SK-N-SH (cell line): ENCODE measurements around the gene SPATA2. TPM values are rescaled to one million over a fixed set of nuclear protein-coding genes. Genes with fewer than 3 reads are reported as not detected.

Experiments used
- CTCF ChIA-PET: fragments of 300-600, 350-600 bp; formaldehyde crosslinking; extraction: SDS; loops from one replicate; lab custom pipeline; 2021; lab: Yijun Ruan, JAX
- POLR2A ChIA-PET: fragments of 350-600 bp; sonication (Branson Sonifier 250); formaldehyde crosslinking; extraction: SDS; loops from one replicate; lab custom pipeline; 2020; ENCODE audit warnings: antibody characterized with exemption, inconsistent platforms; lab: Yijun Ruan, JAX
- DNase-seq: peaks from one replicate; pipeline ENCODE4 v3.0.0; 2012
- H2AFZ ChIP-seq: fragments of 200-600 bp; sonication (generic); 2 replicates; pipeline ENCODE4 v1.8.1; 2016; ENCODE audit warnings: antibody characterized with exemption, mild to moderate bottlenecking, low read depth
- H3F3A ChIP-seq: fragments of 200-600 bp; sonication (generic); replicated peaks from 2 replicates; pipeline ENCODE3; 2016; ENCODE audit warnings: antibody characterized with exemption, mild to moderate bottlenecking; ENCODE audit not compliant: insufficient read depth
- H3K27ac ChIP-seq, 2 experiments: fragments of 200-500 bp in 1 of 2; fragments of 200-600 bp in 1 of 2; sonication (Bioruptor generic) in 1 of 2; sonication (generic), shearing (Covaris generic) in 1 of 2; 2 replicates each; pipeline versions ENCODE4 v1.5.1 to v1.6.1; 2014 to 2016; ENCODE audit warnings: low read depth in 2 of 2, inconsistent platforms in 1 of 2, low read length in 1 of 2, mild to moderate bottlenecking in 1 of 2, mixed read lengths in 1 of 2
- H3K27me3 ChIP-seq: fragments of 200-600 bp; sonication (generic), shearing (Covaris generic); 2 replicates; pipeline ENCODE4 v1.6.1; 2016; ENCODE audit warnings: mixed run types; ENCODE audit not compliant: insufficient read depth
- H3K36me3 ChIP-seq, 2 experiments: fragments of 200-500 bp in 1 of 2; fragments of 200-600 bp in 1 of 2; sonication (Bioruptor generic) in 1 of 2; sonication (generic) in 1 of 2; replicated peaks in 1 of 2; 2 replicates each; pipeline versions ENCODE3 to v1.5.1; 2014 to 2016; ENCODE audit warnings: low read length in 1 of 2, mild to moderate bottlenecking in 1 of 2; ENCODE audit not compliant: insufficient read depth in 2 of 2, control insufficient read depth in 1 of 2
- H3K4me1 ChIP-seq, 2 experiments: fragments of 200-500 bp in 1 of 2; fragments of 200-600 bp in 1 of 2; sonication (Bioruptor generic) in 1 of 2; sonication (generic), shearing (Covaris generic) in 1 of 2; 2 replicates each; pipeline versions ENCODE4 v1.5.1 to v1.6.1; 2014 to 2016; ENCODE audit warnings: low read depth in 1 of 2, low read length in 1 of 2, mixed run types in 1 of 2; ENCODE audit not compliant: insufficient read depth in 2 of 2, control insufficient read depth in 1 of 2
- H3K4me2 ChIP-seq: fragments of 200-600 bp; sonication (generic), shearing (Covaris generic); 2 replicates; pipeline ENCODE4 v1.6.1; 2017; ENCODE audit warnings: mixed run types
- H3K4me3 ChIP-seq, 2 experiments: fragments of 200-500 bp in 1 of 2; fragments of 200-600 bp in 1 of 2; sonication (Bioruptor generic) in 1 of 2; sonication (generic), shearing (Covaris generic) in 1 of 2; 2 replicates each; pipeline versions ENCODE4 v1.5.1 to v1.8.1; 2014 to 2016; ENCODE audit warnings: low read depth in 2 of 2, inconsistent platforms in 1 of 2, low read length in 1 of 2, mild to moderate bottlenecking in 1 of 2, mixed read lengths in 1 of 2, moderate library complexity in 1 of 2
- H3K79me2 ChIP-seq: fragments of 200-600 bp; sonication (generic); 2 replicates; pipeline ENCODE4 v1.8.1; 2017; ENCODE audit warnings: mild to moderate bottlenecking; ENCODE audit not compliant: insufficient read depth
- H3K9ac ChIP-seq: fragments of 200-600 bp; sonication (generic); 2 replicates; pipeline ENCODE4 v1.6.1; 2017; ENCODE audit warnings: mixed run types
- H3K9me2 ChIP-seq: fragments of 200-600 bp; sonication (generic); 2 replicates; pipeline ENCODE4 v1.6.1; 2017; ENCODE audit warnings: mixed run types
- H3K9me3 ChIP-seq: fragments of 200-600 bp; sonication (generic); 2 replicates; pipeline ENCODE4 v1.6.1; 2017; ENCODE audit warnings: mixed run types, mild to moderate bottlenecking, moderate library complexity
- H4K20me1 ChIP-seq: fragments of 200-600 bp; sonication (generic); 2 replicates; pipeline ENCODE4 v1.6.1; 2017; ENCODE audit warnings: mild to moderate bottlenecking, mixed run types; ENCODE audit not compliant: insufficient read depth
- CHD2 ChIP-seq: fragments of 150-350 bp; IDR thresholded peaks from 2 replicates; pipeline ENCODE4 v1.6.1; 2018; ENCODE audit warnings: low read length; ENCODE audit not compliant: partially characterized antibody
- EZH2phosphoT487 ChIP-seq: fragments of 200-600 bp; sonication (generic); IDR thresholded peaks from 2 replicates; pipeline ENCODE4 v1.6.1; 2017; ENCODE audit warnings: low read depth, mixed run types, mild to moderate bottlenecking, antibody characterized with exemption, moderate library complexity, borderline replicate concordance
- FOSL2 ChIP-seq: IDR thresholded peaks from 2 replicates; pipeline ENCODE4 v1.4.0; 2012; ENCODE audit warnings: low read depth, mild to moderate bottlenecking, moderate library complexity, borderline replicate concordance
- FOXM1 ChIP-seq: IDR thresholded peaks from 2 replicates; pipeline ENCODE4 v1.4.0; 2012; ENCODE audit warnings: low read depth, mild to moderate bottlenecking
- GABPA ChIP-seq: IDR thresholded peaks from 2 replicates; pipeline ENCODE4 v1.4.0; 2012; ENCODE audit warnings: low read depth, mild to moderate bottlenecking
- MEF2A ChIP-seq: IDR thresholded peaks from 2 replicates; pipeline ENCODE4 v1.4.0; 2012; ENCODE audit warnings: low read depth, borderline replicate concordance
- MXI1 ChIP-seq: IDR thresholded peaks from 2 replicates; pipeline ENCODE4 v1.6.1; 2012; ENCODE audit warnings: mild to moderate bottlenecking, low read depth, low read length, improper control_type of control experiment
- POLR2AphosphoS5 ChIP-seq: IDR thresholded peaks from 2 replicates; pipeline ENCODE4 v1.6.1; 2012; ENCODE audit warnings: low read depth, low read length
- RAD21 ChIP-seq: IDR thresholded peaks from 2 replicates; pipeline ENCODE4 v1.6.1; 2012; ENCODE audit warnings: mild to moderate bottlenecking, low read length
- RFX5 ChIP-seq: IDR thresholded peaks from 2 replicates; pipeline ENCODE4 v1.6.1; 2012; ENCODE audit warnings: mild to moderate bottlenecking, improper control_type of control experiment, low read length
- RXRA ChIP-seq: IDR thresholded peaks from 2 replicates; pipeline ENCODE4 v1.4.0; 2012; ENCODE audit warnings: low read depth, mild to moderate bottlenecking, borderline replicate concordance
- TCF12 ChIP-seq: IDR thresholded peaks from 2 replicates; pipeline ENCODE4 v1.4.0; 2012
- WGBS: methylation state at CpG from one replicate; pipeline ENCODE4 v1.1.6; 2017; ENCODE audit warnings: low lambda C conversion rate; 5-methylcytosine and 5-hydroxymethylcytosine counted together
- polyA plus RNA-seq, 3 experiments: library from polyadenylated mRNA; depleted of rRNA; stranded (reverse); fragments of >200 nt; gene quantifications; 2 replicates each; pipeline ENCODE4 v1.2.3, GENCODE V29; 2012
- TF ChIP-seq, protein P1 (sequence below): fragments of 150-350 bp; IDR thresholded peaks from 2 replicates; pipeline ENCODE4 v1.6.1; 2017; ENCODE audit warnings: antibody characterized with exemption, low read length, low read depth, borderline replicate concordance
- TF ChIP-seq, protein P2 (sequence below): IDR thresholded peaks from 2 replicates; pipeline ENCODE4 v1.4.0; 2012; ENCODE audit warnings: low read depth, borderline replicate concordance
- TF ChIP-seq, protein P3 (sequence below): fragments of 200-600 bp; sonication (generic); IDR thresholded peaks from 2 replicates; pipeline ENCODE4 v1.6.1; 2017; ENCODE audit warnings: antibody characterized with exemption, mild to moderate bottlenecking, moderate library complexity

Gene SPATA2
- polyA plus RNA-seq, 1 of the 3 experiments (the other 2 are of a cell fraction): 7.2 TPM

DNA sequence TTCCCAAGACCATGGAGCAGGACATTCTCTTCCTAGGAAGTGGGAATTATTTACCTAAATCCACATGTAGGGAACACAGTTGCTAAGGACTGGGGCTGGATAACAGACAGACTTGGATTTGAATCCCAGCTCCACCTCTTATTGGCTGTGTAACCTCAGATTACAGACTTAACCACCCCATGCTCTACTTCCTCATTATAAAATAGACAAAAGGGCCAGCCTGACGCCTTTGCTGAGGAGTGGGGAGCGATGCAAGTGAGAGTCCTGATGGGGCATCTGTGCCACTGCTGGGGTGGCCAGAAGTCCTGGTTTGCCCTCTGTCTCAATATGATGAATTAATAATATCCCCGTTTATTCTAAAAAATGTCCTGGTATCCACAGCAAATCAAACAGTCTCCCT is 46.8 kb downstream of the SPATA2 start:
- WGBS: 97% methylated on average over 2 of the region's 3 CpGs
- H3K9me3 ChIP-seq: no peaks in the 10 kb centered on the region
- TF ChIP-seq, protein P1, sequence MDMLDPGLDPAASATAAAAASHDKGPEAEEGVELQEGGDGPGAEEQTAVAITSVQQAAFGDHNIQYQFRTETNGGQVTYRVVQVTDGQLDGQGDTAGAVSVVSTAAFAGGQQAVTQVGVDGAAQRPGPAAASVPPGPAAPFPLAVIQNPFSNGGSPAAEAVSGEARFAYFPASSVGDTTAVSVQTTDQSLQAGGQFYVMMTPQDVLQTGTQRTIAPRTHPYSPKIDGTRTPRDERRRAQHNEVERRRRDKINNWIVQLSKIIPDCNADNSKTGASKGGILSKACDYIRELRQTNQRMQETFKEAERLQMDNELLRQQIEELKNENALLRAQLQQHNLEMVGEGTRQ: no peak
- TF ChIP-seq RXRA (no peak), RFX5 (no peak)
- CTCF ChIA-PET: interaction anchor here (1.0 kb wide), 1 partner anchor 20 kb away, joined by 4 read pairs; no protein-coding TSS in a partner anchor
- H3K9me2 ChIP-seq: no peaks in the 10 kb centered on the region
- H3F3A ChIP-seq: no peaks in the 10 kb centered on the region
- H3K36me3 ChIP-seq: peaks cover 4 to 18% of the 10 kb centered on the region in 2 experiments
- DNase-seq: no peak
- H3K4me1 ChIP-seq: 0 out of 4 replicates have a peak, but pooled peaks cover 0 to 8% of the 10 kb centered on the region in 2 experiments
- no peaks in the 10 kb centered on the region for H3K27me3 ChIP-seq
- no peak overlapping the region for H3K4me3 ChIP-seq
- H2AFZ ChIP-seq: no peak overlapping the region
- H3K4me2 ChIP-seq: no peak overlapping the region
- POLR2A ChIA-PET: no interaction called here
- H3K27ac ChIP-seq: no peak overlapping the region
- no peaks in the 10 kb centered on the region for H3K79me2 ChIP-seq
- no peak overlapping the region for H3K9ac ChIP-seq
- H4K20me1 ChIP-seq: no peaks in the 10 kb centered on the region

DNA sequence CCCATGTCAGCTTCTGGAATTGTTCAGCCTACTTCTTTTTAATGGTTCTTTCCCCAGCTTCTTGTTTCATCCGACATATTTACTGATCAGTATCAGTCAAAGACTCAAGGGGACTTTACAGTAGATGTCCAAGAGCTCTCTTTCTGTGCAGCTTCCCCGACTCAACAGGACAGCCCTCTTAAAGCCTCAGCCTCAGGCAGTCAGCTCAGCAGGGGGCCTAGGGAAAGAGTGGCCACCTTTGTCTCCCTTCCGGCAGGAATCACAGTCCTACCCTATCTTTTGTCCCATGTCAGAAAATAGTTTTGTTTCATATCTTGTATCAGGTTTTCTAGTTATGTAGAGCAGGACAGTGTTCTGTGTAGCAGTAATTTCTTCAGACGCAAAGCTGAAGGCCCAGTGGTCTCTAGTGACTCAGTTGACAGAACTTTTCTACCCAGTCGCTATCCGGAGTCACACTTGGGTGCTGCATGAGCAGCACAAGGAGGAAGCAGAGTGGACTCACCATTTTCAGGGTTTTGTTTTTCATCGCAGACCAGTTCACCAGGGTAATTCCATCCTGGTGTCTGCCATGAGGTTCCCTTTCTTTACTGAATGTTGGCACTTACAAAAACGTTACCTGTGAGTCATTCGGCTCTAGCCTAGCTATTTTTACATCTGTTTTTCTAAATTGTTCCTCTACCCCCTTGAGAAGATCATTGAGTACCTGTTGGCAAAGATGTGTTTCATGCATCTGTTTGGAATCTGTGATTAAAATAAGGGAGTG is 47.7 kb downstream of the SPATA2 start:
- H3K4me2 ChIP-seq: no peak overlapping the region
- POLR2A ChIA-PET: no interaction called here
- DNase-seq: no peak

More for the DNA sequence above, 47.7 kb downstream of the SPATA2 start:
- no peak overlapping the region for H3K27ac ChIP-seq
- no peak overlapping the region for H3K9ac ChIP-seq
- H3K9me3 ChIP-seq: no peaks in the 10 kb centered on the region
- no peak overlapping the region for H2AFZ ChIP-seq
- no peak overlapping the region for H3K4me3 ChIP-seq
- CTCF ChIA-PET: interaction anchor here (0.9 to 1.6 kb wide), 3 partner anchors 10 to 326 kb away, joined by 3 to 7 read pairs (median 4); no protein-coding TSS in a partner anchor
- no peaks in the 10 kb centered on the region for H3F3A ChIP-seq
- H3K4me1 ChIP-seq: 0 out of 4 replicates have a peak, but pooled peaks cover 0 to 8% of the 10 kb centered on the region in 2 experiments
- no peaks in the 10 kb centered on the region for H3K79me2 ChIP-seq
- no peaks in the 10 kb centered on the region for H3K27me3 ChIP-seq
- no peak for TF ChIP-seq EZH2phosphoT487
- no peak for TF ChIP-seq FOXM1
- TF ChIP-seq MEF2A: no peak
- TF ChIP-seq GABPA: no peak
- TF ChIP-seq, protein P2, sequence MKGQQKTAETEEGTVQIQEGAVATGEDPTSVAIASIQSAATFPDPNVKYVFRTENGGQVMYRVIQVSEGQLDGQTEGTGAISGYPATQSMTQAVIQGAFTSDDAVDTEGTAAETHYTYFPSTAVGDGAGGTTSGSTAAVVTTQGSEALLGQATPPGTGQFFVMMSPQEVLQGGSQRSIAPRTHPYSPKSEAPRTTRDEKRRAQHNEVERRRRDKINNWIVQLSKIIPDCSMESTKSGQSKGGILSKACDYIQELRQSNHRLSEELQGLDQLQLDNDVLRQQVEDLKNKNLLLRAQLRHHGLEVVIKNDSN: no peak
- no peak for TF ChIP-seq RAD21
- TF ChIP-seq MXI1: no peak
- no peak for TF ChIP-seq TCF12
- TF ChIP-seq FOSL2: no peak
- TF ChIP-seq, protein P3, sequence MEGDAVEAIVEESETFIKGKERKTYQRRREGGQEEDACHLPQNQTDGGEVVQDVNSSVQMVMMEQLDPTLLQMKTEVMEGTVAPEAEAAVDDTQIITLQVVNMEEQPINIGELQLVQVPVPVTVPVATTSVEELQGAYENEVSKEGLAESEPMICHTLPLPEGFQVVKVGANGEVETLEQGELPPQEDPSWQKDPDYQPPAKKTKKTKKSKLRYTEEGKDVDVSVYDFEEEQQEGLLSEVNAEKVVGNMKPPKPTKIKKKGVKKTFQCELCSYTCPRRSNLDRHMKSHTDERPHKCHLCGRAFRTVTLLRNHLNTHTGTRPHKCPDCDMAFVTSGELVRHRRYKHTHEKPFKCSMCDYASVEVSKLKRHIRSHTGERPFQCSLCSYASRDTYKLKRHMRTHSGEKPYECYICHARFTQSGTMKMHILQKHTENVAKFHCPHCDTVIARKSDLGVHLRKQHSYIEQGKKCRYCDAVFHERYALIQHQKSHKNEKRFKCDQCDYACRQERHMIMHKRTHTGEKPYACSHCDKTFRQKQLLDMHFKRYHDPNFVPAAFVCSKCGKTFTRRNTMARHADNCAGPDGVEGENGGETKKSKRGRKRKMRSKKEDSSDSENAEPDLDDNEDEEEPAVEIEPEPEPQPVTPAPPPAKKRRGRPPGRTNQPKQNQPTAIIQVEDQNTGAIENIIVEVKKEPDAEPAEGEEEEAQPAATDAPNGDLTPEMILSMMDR: no peak
- no peak for TF ChIP-seq CHD2
- TF ChIP-seq POLR2AphosphoS5: no peak
- no peaks in the 10 kb centered on the region for H4K20me1 ChIP-seq
- H3K9me2 ChIP-seq: no peaks in the 10 kb centered on the region
- WGBS: 83% methylated on average over 9 of the region's 9 CpGs
- peaks cover 11 to 18% of the 10 kb centered on the region in 2 experiments for H3K36me3 ChIP-seq
